GM12873 (cell line): Measurements from ENCODE around the gene VAV2.

Experiments used
- TF ChIP-seq, protein P1 (sequence below): IDR thresholded peaks from 2 replicates; pipeline ENCODE4 v1.5.1; 2012; ENCODE audit warnings: low read depth, mild to moderate bottlenecking, moderate library complexity, low read length, control low read depth; ENCODE audit not compliant: insufficient read depth; ENCODE audit errors: missing control alignments

Gene VAV2

DNA sequence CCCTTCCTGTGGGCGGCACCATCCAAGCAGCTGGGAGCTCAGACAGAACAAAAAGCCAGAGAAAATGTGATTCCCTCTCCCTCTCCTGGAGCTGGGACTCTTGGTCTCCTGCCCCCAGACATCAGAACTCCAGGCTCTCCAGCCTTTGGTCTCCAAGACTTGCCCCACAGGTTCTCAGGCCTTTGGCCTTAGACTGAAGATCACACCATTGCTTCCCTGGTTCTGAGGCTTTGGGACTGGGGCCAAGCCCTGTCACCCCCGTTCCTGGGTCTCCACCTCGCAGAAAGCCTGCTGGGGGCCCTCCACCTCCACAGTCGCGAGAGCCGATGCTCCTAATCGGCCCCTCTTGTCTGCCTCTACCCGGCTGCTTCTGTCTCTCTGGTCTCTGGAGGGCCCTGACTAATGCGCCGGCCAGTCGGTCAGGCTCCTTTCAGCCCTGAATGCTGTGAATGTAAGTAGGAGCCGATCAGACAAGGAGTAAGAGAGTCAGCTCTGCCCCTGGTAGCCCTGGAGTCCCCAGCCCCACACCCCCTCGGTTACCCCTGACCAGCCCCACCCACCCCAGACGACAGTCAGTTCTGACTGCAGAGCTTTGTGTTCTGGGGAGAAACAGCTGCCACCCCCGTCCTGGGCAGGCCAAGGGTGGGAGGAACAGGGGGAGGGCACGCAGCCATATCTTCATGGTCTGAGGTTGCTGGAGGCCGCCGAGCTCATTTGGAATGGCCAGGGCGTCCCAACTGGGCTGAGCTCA lies 57.5 kb downstream of the VAV2 start:
- TF ChIP-seq, protein P1, sequence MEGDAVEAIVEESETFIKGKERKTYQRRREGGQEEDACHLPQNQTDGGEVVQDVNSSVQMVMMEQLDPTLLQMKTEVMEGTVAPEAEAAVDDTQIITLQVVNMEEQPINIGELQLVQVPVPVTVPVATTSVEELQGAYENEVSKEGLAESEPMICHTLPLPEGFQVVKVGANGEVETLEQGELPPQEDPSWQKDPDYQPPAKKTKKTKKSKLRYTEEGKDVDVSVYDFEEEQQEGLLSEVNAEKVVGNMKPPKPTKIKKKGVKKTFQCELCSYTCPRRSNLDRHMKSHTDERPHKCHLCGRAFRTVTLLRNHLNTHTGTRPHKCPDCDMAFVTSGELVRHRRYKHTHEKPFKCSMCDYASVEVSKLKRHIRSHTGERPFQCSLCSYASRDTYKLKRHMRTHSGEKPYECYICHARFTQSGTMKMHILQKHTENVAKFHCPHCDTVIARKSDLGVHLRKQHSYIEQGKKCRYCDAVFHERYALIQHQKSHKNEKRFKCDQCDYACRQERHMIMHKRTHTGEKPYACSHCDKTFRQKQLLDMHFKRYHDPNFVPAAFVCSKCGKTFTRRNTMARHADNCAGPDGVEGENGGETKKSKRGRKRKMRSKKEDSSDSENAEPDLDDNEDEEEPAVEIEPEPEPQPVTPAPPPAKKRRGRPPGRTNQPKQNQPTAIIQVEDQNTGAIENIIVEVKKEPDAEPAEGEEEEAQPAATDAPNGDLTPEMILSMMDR = no peak

GRCh38 chr9:133933426-133934026 lies 58.6 kb downstream of the VAV2 start:
- TF ChIP-seq, protein P1 = no peak

GRCh38 chr9:133932633-133933032 lies 59.5 kb downstream of the VAV2 start:
- TF ChIP-seq, protein P1 = no peak

GRCh38 chr9:133932181-133932580 lies 59.9 kb downstream of the VAV2 start:
- TF ChIP-seq, protein P1 = no peak

DNA sequence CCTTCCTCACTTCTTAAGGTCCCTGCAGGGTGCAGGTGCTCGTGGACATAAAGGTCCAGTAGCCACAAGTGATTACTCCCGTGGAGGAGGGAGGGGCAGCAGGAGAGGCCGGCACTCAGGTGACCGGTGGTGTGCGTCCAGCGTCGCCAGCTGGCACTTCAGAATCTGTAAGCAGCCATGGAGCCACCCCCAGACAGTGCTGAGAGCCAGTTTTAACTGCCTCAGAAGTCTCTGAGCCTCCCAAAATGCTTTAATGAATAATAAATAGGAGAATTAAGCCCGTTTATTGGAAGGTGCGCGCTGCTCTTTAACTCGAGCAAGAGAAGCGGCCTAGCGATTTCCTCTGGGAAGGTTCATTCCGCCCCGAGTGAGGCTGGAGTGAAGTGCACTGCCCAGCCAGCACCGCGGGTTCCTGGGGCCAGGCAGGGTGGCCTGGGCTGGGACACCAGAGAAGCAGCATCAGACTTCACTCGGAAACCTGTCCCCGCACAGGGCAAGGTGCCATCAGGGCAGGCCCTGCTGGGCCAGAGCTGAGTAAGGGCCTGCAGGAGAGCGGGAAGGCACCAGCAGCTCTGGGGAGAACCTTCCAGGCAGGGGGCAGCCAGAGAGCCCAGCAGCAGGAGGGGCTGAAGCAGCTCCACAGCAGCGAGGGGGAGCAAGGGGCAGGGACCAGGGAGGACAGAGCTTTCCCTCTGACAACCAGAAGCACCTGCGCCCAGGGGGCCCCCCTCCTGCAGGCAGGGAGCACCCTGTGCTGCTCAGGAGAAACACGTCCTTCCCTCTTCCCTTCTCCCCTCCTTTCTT lies 61.2 kb downstream of the VAV2 start:
- TF ChIP-seq, protein P1 = no peak

GRCh38 chr9:133930046-133930681 lies 62.0 kb downstream of the VAV2 start:
- TF ChIP-seq, protein P1 = no peak
